H1 (cell line): ENCODE data around the gene DCBLD1. TPM values are rescaled to one million over a fixed set of nuclear protein-coding genes. Genes with fewer than 3 reads are reported as not detected.

ENCODE experiments used
- CTCF ChIA-PET: fragments of 300-600 bp; sonication (Branson Sonifier 250); formaldehyde crosslinking; loops from one replicate; lab custom pipeline; 2021; ENCODE audit not compliant: partially characterized antibody; lab: Charles Lee
- POLR2A ChIA-PET: fragments of 300-600 bp; sonication (Branson Sonifier 250); formaldehyde crosslinking; loops from one replicate; lab custom pipeline; 2021; ENCODE audit warnings: inconsistent platforms; ENCODE audit not compliant: partially characterized antibody; lab: Charles Lee
- DNase-seq, 2 experiments: peaks; one replicate each; pipeline versions ENCODE4 v3.0.0 to v3.0.0-alpha.2; 2010 to 2022; ENCODE audit warnings: low spot score in 2 of 2, low read depth in 1 of 2, mixed read lengths in 1 of 2
- FAIRE-seq: peaks from 2 replicates; lab custom pipeline; 2011; peaks lifted over from hg19 to GRCh38; lab: Jason Lieb, UNC
- H2AFZ ChIP-seq: 2 replicates; pipeline ENCODE4 v1.8.1; 2012; ENCODE audit warnings: low read length, inconsistent platforms
- H2AK5ac ChIP-seq: 2 replicates; pipeline ENCODE4 v1.6.1; 2013; ENCODE audit warnings: low read depth, low read length
- H2BK120ac ChIP-seq: replicated peaks from 2 replicates; pipeline ENCODE3; 2013; ENCODE audit warnings: low read depth, low read length, inconsistent platforms
- H2BK12ac ChIP-seq: 2 replicates; pipeline ENCODE4 v1.6.1; 2013; ENCODE audit warnings: low read depth, low read length
- H2BK15ac ChIP-seq: 2 replicates; pipeline ENCODE4 v1.6.1; 2013; ENCODE audit warnings: low read length
- H2BK20ac ChIP-seq: 2 replicates; pipeline ENCODE4 v1.6.1; 2013; ENCODE audit warnings: low read length
- H2BK5ac ChIP-seq: 2 replicates; pipeline ENCODE4 v1.6.1; 2013; ENCODE audit warnings: low read depth, low read length
- H3K14ac ChIP-seq: 2 replicates; pipeline ENCODE4 v1.6.1; 2013; ENCODE audit warnings: inconsistent platforms; ENCODE audit not compliant: insufficient read length
- H3K18ac ChIP-seq: 2 replicates; pipeline ENCODE4 v1.6.1; 2013; ENCODE audit warnings: low read length; ENCODE audit errors: extremely low read depth
- H3K23ac ChIP-seq: 2 replicates; pipeline ENCODE4 v1.6.1; 2013; ENCODE audit warnings: inconsistent platforms; ENCODE audit not compliant: insufficient read length
- H3K23me2 ChIP-seq: 2 replicates; pipeline ENCODE4 v1.6.1; 2013; ENCODE audit warnings: low read depth, low read length
- H3K27ac ChIP-seq: 2 replicates; pipeline ENCODE4 v1.6.1; 2011; ENCODE audit warnings: low read depth, low read length, inconsistent platforms
- H3K27me3 ChIP-seq, 4 experiments: replicated peaks in 1 of 4; 1 replicate in 1 of 4; 2 replicates in 3 of 4; pipeline versions ENCODE4 v1.6.1 to v1.8.1; 2011 to 2013; ENCODE audit warnings: low read length in 3 of 4, mild to moderate bottlenecking in 3 of 4, inconsistent platforms in 2 of 4, mixed read lengths in 2 of 4, moderate library complexity in 1 of 4; ENCODE audit not compliant: control insufficient read depth in 3 of 4, insufficient read depth in 3 of 4; ENCODE audit errors: extremely low read depth in 1 of 4
- H3K36me3 ChIP-seq, 4 experiments: 2 replicates each; pipeline versions ENCODE4 v1.6.1 to v1.8.1; 2011 to 2013; ENCODE audit warnings: mild to moderate bottlenecking in 4 of 4, low read length in 3 of 4, moderate library complexity in 2 of 4, control low read depth in 1 of 4, inconsistent platforms in 1 of 4; ENCODE audit not compliant: insufficient read depth in 4 of 4, control insufficient read depth in 2 of 4
- H3K4ac ChIP-seq: replicated peaks from 2 replicates; pipeline ENCODE3; 2013; ENCODE audit warnings: low read length, low read depth, mixed read lengths, inconsistent platforms; ENCODE audit not compliant: insufficient read length
- H3K4me1 ChIP-seq, 4 experiments: replicated peaks in 1 of 4; 1 replicate in 1 of 4; 2 replicates in 3 of 4; pipeline versions ENCODE4 v1.6.1 to v1.8.1; 2011 to 2013; ENCODE audit warnings: low read length in 3 of 4, inconsistent platforms in 2 of 4, mixed read lengths in 1 of 4; ENCODE audit not compliant: insufficient read depth in 4 of 4, control insufficient read depth in 3 of 4
- H3K4me2 ChIP-seq, 2 experiments: 2 replicates each; pipeline versions ENCODE4 v1.6.1 to v1.8.1; 2011 to 2013; ENCODE audit warnings: low read depth in 2 of 2, low read length in 2 of 2, control low read depth in 1 of 2, inconsistent platforms in 1 of 2, mild to moderate bottlenecking in 1 of 2; ENCODE audit not compliant: insufficient read depth in 1 of 2
- H3K4me3 ChIP-seq, 4 experiments: fragments of 200-600, 300-600 bp in 1 of 4; sonication (generic), shearing (Covaris generic), sonication (Bioruptor Twin) in 1 of 4; 2 replicates each; pipeline versions ENCODE4 v1.5.1 to v1.8.1; 2011 to 2016; ENCODE audit warnings: low read length in 4 of 4, low read depth in 3 of 4, control low read depth in 2 of 4, inconsistent platforms in 2 of 4, mild to moderate bottlenecking in 2 of 4, mixed read lengths in 1 of 4, moderate library complexity in 1 of 4; ENCODE audit not compliant: insufficient read depth in 2 of 4; ENCODE audit errors: extremely low read depth in 1 of 4
- H3K56ac ChIP-seq: replicated peaks from 2 replicates; pipeline ENCODE3; 2013; ENCODE audit warnings: low read depth, mild to moderate bottlenecking, mixed read lengths, low read length, inconsistent platforms; ENCODE audit not compliant: insufficient read length
- H3K79me1 ChIP-seq: 2 replicates; pipeline ENCODE4 v1.6.1; 2013; ENCODE audit warnings: low read depth, low read length, control low read depth
- H3K79me2 ChIP-seq, 2 experiments: 2 replicates each; pipeline versions ENCODE4 v1.6.1 to v1.8.1; 2012 to 2013; ENCODE audit warnings: low read length in 2 of 2, mild to moderate bottlenecking in 2 of 2, inconsistent platforms in 1 of 2; ENCODE audit not compliant: insufficient read depth in 2 of 2, control insufficient read depth in 1 of 2
- H3K9ac ChIP-seq, 4 experiments: replicated peaks in 1 of 4; 1 replicate in 1 of 4; 2 replicates in 3 of 4; pipeline versions ENCODE4 v1.6.1 to v1.8.1; 2011 to 2013; ENCODE audit warnings: low read depth in 3 of 4, low read length in 3 of 4, control low read depth in 2 of 4, mild to moderate bottlenecking in 2 of 4, moderate library complexity in 2 of 4, inconsistent platforms in 1 of 4; ENCODE audit errors: extremely low read depth in 1 of 4
- H3K9me3 ChIP-seq, 2 experiments: 2 replicates each; pipeline versions ENCODE4 v1.6.1 to v1.8.1; 2012 to 2013; ENCODE audit warnings: mild to moderate bottlenecking in 2 of 2, moderate library complexity in 2 of 2, control low read depth in 1 of 2, inconsistent platforms in 1 of 2, low read depth in 1 of 2, low read length in 1 of 2, mixed read lengths in 1 of 2; ENCODE audit not compliant: insufficient read depth in 2 of 2
- H4K20me1 ChIP-seq, 2 experiments: replicated peaks in 1 of 2; 2 replicates each; pipeline versions ENCODE3 to v1.8.1; 2011 to 2013; ENCODE audit warnings: inconsistent platforms in 2 of 2, low read length in 2 of 2, mild to moderate bottlenecking in 1 of 2; ENCODE audit not compliant: insufficient read depth in 2 of 2, control insufficient read depth in 1 of 2
- H4K5ac ChIP-seq: 2 replicates; pipeline ENCODE4 v1.6.1; 2013; ENCODE audit warnings: low read length, low read depth, mixed read lengths, inconsistent platforms; ENCODE audit not compliant: insufficient read length
- H4K8ac ChIP-seq: 2 replicates; pipeline ENCODE4 v1.8.0; 2013; ENCODE audit warnings: mild to moderate bottlenecking, moderate library complexity, low read length, inconsistent platforms; ENCODE audit not compliant: insufficient read depth; ENCODE audit errors: extremely low read depth
- H4K91ac ChIP-seq: replicated peaks from 2 replicates; pipeline ENCODE3; 2013; ENCODE audit warnings: low read length, mixed read lengths, inconsistent platforms; ENCODE audit not compliant: insufficient read length
- BRCA1 ChIP-seq: IDR thresholded peaks from 2 replicates; pipeline ENCODE4 v1.6.1; 2012; ENCODE audit warnings: low read depth, low read length, improper control_type of control experiment
- CHD2 ChIP-seq: IDR thresholded peaks from 2 replicates; pipeline ENCODE4 v1.6.1; 2012; ENCODE audit warnings: low read length, improper control_type of control experiment
- JUND ChIP-seq: IDR thresholded peaks from 2 replicates; pipeline ENCODE4 v1.6.1; 2011; ENCODE audit warnings: mild to moderate bottlenecking, improper control_type of control experiment, low read length
- NRF1 ChIP-seq: IDR thresholded peaks from 2 replicates; pipeline ENCODE4 v1.6.1; 2011; ENCODE audit warnings: mild to moderate bottlenecking, low read depth, low read length, improper control_type of control experiment
- POLR2AphosphoS5 ChIP-seq: IDR thresholded peaks from 2 replicates; pipeline ENCODE4 v1.6.1; 2011; ENCODE audit warnings: low read depth, low read length
- RFX5 ChIP-seq: IDR thresholded peaks from 2 replicates; pipeline ENCODE4 v1.6.1; 2011; ENCODE audit warnings: low read depth, low read length, improper control_type of control experiment, borderline replicate concordance
- SP1 ChIP-seq: IDR thresholded peaks from 2 replicates; pipeline ENCODE4 v1.6.1; 2011; ENCODE audit warnings: low read depth, low read length
- WGBS, 2 experiments: shearing (Covaris generic) in 1 of 2; methylation state at CpG; one replicate each; pipeline versions ENCODE4 v1.1.6 to v1.1.7; 2013 to 2015; ENCODE audit warnings: low lambda C conversion rate in 2 of 2, mixed read lengths in 2 of 2, inconsistent platforms in 1 of 2, low coverage in 1 of 2, missing lambda C conversion rate in 1 of 2; ENCODE audit not compliant: insufficient replicate concordance in 2 of 2, insufficient coverage in 1 of 2, insufficient read length in 1 of 2; ENCODE audit errors: extremely low coverage in 1 of 2, missing lambda C conversion rate in 1 of 2; 5-methylcytosine and 5-hydroxymethylcytosine counted together
- polyA plus RNA-seq, 7 experiments: library from polyadenylated mRNA; depleted of rRNA in 3 of 7; stranded (reverse) in 5 of 7; unstranded in 2 of 7; fragments of >200 nt in 5 of 7; fragments of 200-250 nt in 2 of 7; gene quantifications; 1 replicate in 5 of 7; 2 replicates in 1 of 7; 4 replicates in 1 of 7; pipeline versions ENCODE4 v1.2.1 to v1.2.3, GENCODE V29; 2011 to 2013; ENCODE audit warnings: missing spikeins in 2 of 7, mixed read lengths in 2 of 7
- total RNA-seq: library from RNA; stranded (reverse); fragmentation: NEBNext Ultra II Directional; extraction: Animal tissue kit (Norgen Biotek cat#: 25700); gene quantifications from 2 replicates; pipeline ENCODE4 v1.2.1, GENCODE V29; 2021
- TF ChIP-seq, protein P1 (sequence below): IDR thresholded peaks from 2 replicates; pipeline ENCODE4 v1.6.1; 2011; ENCODE audit warnings: low read depth, mild to moderate bottlenecking, low read length; ENCODE audit not compliant: insufficient read depth

Gene DCBLD1
- total and polyA plus RNA-seq, 2 of the 8 experiments (the other 6 are each of a cell fraction or from before 2014, with no cell fraction given), result 3.9 to 11.2 TPM

DNA sequence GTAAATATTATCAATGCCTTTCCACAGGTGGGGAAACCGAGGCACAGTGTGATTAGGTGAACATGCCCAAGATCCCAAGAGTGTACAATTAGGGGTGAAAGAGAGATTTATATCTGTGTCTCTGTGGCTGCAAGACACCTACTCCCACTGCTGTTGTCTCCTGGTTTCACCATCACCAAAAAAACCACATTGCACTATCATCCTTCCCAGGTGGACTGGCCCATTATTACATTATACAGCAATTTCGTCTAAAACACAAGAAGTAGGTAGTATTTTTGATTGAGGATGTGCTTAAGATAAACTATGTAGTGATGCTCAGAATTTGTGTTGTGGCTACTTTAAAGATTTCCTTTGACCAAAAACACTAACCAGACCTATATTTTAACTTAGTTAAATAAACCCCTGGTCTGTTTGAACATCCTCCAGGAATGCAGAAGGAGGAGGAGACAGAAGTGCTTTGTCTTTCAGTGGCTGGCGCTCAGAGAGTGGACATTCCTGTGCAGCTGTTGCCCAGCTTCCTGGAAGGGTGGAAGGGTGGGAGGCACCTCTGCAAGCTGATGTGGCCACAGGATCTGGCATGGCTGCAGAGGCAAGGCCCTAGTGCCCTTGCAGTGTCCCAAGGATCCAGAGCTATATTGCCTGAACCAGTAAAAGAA lies 23.8 kb downstream of the DCBLD1 start:
- H3K27ac ChIP-seq, result no peak overlapping the region
- H3K79me1 ChIP-seq, result no peaks in the 10 kb centered on the region
- no peak overlapping the region for H2BK5ac ChIP-seq
- no peak overlapping the region for H3K14ac ChIP-seq
- 88% methylated on average over 3 of the region's 3 CpGs; no CpG with 5 or more reads in 1 of the 2 experiments for WGBS, 2 experiments
- no peaks in the 10 kb centered on the region for H3K27me3 ChIP-seq
- H4K8ac ChIP-seq, result no peak overlapping the region
- no peaks in the 10 kb centered on the region for H4K20me1 ChIP-seq
- H3K4me1 ChIP-seq, result no peaks in the 10 kb centered on the region
- no peaks in the 10 kb centered on the region for H3K23me2 ChIP-seq
- H3K18ac ChIP-seq, result no peak overlapping the region
- no peak overlapping the region for H4K5ac ChIP-seq
- H3K36me3 ChIP-seq, result no peaks in the 10 kb centered on the region
- no peak overlapping the region for H3K4me2 ChIP-seq
- no peak overlapping the region for H3K56ac ChIP-seq
- ChIA-PET CTCF (interaction anchor here (0.8 to 1.5 kb wide), 6 partner anchors 11 to 323 kb away, joined by 3 to 4 read pairs (median 3); no protein-coding TSS in a partner anchor), POLR2A (no interaction called here)
- no peak for TF ChIP-seq NRF1
- TF ChIP-seq SP1, result no peak
- TF ChIP-seq, protein P1, sequence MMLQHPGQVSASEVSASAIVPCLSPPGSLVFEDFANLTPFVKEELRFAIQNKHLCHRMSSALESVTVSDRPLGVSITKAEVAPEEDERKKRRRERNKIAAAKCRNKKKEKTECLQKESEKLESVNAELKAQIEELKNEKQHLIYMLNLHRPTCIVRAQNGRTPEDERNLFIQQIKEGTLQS, result no peak
- no peak for TF ChIP-seq BRCA1
- TF ChIP-seq POLR2AphosphoS5, result no peak
- TF ChIP-seq RFX5, result no peak
- TF ChIP-seq CHD2, result no peak
- no peak for TF ChIP-seq JUND
- no peak overlapping the region for H3K4ac ChIP-seq
- H2AFZ ChIP-seq, result no peak overlapping the region
- FAIRE-seq (no peak), DNase-seq (no peak)
- H2BK20ac ChIP-seq, result no peak overlapping the region
- H3K79me2 ChIP-seq, result no peaks in the 10 kb centered on the region
- no peaks in the 10 kb centered on the region for H3K9me3 ChIP-seq
- H2BK15ac ChIP-seq, result no peak overlapping the region
- no peak overlapping the region for H3K23ac ChIP-seq
- no peak overlapping the region for H4K91ac ChIP-seq
- H2BK12ac ChIP-seq, result no peak overlapping the region
- H2AK5ac ChIP-seq, result no peak overlapping the region
- no peak overlapping the region for H2BK120ac ChIP-seq
- H3K9ac ChIP-seq, result no peak overlapping the region
- no peak overlapping the region for H3K4me3 ChIP-seq
